ENCODE measurements around the gene GPC1. TPM values are rescaled to one million over a fixed set of nuclear protein-coding genes. Genes with fewer than 3 reads are reported as not detected.

Gene GPC1
- polyA plus RNA-seq, 1 experiment = 126 TPM

DNA sequence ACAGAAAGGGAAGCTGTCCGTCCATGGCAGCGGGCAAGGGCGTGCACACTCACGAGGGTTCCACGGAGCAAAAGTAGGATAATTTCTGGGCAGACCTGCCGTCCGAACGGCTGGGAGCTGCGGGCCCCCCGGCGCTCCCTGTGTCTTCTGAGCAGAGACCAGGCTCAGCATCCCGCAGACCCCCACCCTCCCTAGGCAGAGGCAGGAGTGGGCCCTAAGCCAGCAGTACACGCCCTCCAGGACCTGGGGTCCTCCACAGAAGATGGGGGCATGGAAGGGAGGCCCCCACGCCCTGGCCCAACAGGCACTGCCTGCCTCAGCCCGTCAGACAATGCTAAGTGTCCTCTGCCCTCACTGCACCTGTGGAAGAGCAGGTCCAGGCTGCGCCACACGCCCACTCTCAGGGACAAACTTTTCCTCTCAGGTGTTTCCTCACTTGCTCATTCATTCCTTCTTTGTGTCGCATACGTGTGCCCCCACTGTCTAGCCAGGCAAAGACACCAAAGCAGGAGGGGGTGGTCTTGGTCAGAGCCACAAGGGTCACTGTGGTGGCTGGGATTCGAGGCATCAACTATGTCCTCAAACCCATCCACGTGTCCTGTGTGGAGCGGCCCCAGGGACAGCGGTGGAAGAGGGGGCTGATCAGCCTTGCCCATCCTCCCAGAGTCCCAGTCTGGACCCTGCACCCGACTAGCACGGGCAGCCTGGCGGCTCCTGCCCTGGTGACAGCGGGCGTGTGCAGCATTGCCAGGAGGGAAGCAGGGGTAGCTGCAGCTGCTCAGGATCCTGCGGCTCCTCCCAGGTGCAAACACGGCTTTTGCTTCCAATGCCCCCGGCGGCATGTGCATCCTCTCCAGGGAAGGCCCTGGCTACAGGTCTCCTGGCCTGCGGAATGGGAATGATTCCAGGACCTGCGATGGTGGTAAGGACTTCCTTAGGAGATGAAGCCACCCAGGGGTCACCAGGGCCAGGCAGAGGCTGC lies 2.4 kb upstream of the GPC1 start:
- no peak overlapping the region for H3K4me3 ChIP-seq (ENCODE audit: low read depth, low read length)
- CTCF ChIA-PET = interaction anchor here (0.6 kb wide), 1 partner anchor 185 kb away, joined by 3 read pairs; no protein-coding TSS in a partner anchor
- H3K27me3 ChIP-seq (ENCODE audit: control insufficient read depth, insufficient read depth, low read length) = no peaks in the 10 kb centered on the region
- H3K36me3 ChIP-seq (ENCODE audit: control insufficient read depth, insufficient read depth, low read length) = no peaks in the 10 kb centered on the region
- no peak for DNase-seq (ENCODE audit: low read depth)
- POLR2A ChIA-PET = no interaction called here
- TF ChIP-seq, protein P1, sequence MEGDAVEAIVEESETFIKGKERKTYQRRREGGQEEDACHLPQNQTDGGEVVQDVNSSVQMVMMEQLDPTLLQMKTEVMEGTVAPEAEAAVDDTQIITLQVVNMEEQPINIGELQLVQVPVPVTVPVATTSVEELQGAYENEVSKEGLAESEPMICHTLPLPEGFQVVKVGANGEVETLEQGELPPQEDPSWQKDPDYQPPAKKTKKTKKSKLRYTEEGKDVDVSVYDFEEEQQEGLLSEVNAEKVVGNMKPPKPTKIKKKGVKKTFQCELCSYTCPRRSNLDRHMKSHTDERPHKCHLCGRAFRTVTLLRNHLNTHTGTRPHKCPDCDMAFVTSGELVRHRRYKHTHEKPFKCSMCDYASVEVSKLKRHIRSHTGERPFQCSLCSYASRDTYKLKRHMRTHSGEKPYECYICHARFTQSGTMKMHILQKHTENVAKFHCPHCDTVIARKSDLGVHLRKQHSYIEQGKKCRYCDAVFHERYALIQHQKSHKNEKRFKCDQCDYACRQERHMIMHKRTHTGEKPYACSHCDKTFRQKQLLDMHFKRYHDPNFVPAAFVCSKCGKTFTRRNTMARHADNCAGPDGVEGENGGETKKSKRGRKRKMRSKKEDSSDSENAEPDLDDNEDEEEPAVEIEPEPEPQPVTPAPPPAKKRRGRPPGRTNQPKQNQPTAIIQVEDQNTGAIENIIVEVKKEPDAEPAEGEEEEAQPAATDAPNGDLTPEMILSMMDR (IDR thresholded peaks at IDR 0.05; ENCODE audit: insufficient read depth, low read depth, low read length) = no peak

DNA sequence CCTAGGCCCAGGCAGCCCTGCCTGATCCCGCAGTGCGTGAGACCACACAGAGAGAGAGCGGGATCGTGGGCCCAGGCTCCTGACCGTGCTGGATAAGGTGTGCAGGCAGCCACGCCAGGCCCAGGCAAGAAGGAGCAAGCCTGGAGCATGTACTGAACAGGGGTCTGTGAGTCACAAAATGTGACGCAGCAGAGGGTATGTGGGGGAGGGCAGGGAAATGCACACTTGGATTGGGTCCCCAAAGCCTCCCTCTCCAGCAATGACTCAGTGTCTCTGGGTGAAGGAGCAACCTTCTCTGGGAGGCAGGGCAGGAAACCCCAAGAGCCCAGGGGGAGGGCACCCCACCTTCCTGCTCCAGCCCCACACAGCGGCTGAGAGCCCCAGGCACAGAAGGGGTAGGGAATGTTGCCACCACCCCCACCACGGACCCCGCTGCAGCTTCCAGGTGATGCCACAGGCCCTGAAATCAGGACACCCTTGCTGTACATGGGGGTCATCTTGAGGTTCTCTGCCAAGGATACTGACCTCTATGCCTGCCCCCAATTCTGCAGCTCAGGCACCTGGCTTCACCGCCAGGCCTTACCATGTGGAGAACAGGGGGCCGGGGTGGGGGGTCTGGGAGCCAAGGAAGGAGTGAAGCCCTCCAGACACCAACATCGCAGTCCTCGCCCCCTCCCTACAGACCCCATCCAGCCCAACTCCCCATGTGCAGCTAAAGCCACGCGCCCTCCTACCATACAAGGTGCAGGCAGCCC lies 1.3 kb upstream of the GPC1 start:
- peak; percentile 86 for DNase-seq (ENCODE audit: low read depth)
- no peaks in the 10 kb centered on the region; the same call in 1 of the 2 replicates for H3K36me3 ChIP-seq (ENCODE audit: control insufficient read depth, insufficient read depth, low read length)
- ChIA-PET POLR2A (interaction anchor here (0.6 kb wide), 1 partner anchor 206 kb away, joined by 4 read pairs; no protein-coding TSS in a partner anchor), CTCF (interaction anchor here (0.6 to 3.4 kb wide), 2 partner anchors 186 to 201 kb away, joined by 3 to 50 read pairs; no protein-coding TSS in a partner anchor)
- H3K4me3 ChIP-seq (ENCODE audit: low read depth, low read length) = peak overlapping the region; percentile 70
- no peaks in the 10 kb centered on the region for H3K27me3 ChIP-seq (ENCODE audit: control insufficient read depth, insufficient read depth, low read length)
- TF ChIP-seq, protein P1 (IDR thresholded peaks at IDR 0.05; ENCODE audit: insufficient read depth, low read depth, low read length) = no peak

DNA sequence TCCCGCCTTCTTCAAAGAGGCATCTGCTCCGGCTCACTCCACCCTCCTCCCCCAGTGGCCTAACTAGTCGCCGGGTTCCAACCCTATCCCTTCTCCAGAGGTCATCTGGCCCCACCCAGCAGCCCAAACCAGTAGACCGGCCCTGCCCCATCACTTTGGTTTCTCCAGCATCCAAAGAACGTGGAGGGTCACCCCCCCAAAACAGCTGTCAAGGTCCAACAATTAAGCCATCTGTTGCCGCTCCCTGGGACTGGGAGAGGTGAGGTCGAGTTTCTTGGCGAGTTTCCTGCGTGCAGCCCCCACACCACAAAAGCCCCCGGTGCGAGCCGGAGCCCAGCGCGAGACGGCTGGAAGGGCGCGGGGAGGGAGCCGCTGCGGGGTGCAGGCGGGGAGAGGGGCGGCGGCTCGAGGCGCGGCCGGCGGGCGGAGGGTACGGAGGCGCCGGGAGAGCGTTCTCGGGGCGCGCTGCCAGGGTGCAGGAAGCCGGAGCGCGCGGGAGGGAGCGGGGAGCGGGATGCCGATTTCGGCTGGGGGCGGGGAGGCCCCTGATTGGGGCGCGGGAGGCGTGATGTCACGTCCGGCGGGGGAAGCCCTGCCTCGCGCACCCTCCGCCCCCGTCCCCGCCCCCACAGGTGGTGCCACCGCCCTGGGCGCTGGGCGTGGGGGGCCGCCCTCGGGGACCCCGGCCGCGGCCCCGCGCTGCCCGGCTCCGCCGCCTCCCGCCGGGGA lies 571 bp upstream of the GPC1 start:
- TF ChIP-seq, protein P1 (IDR thresholded peaks at IDR 0.05; ENCODE audit: insufficient read depth, low read depth, low read length) = no peak
- DNase-seq (ENCODE audit: low read depth) = peak; percentile 26
- Histone ChIP-seq H3K27me3 (ENCODE audit: control insufficient read depth, insufficient read depth, low read length) (no peaks in the 10 kb centered on the region), H3K4me3 (ENCODE audit: low read depth, low read length) (peak overlapping the region; percentile 70), H3K36me3 (ENCODE audit: control insufficient read depth, insufficient read depth, low read length) (peaks cover 3% of the 10 kb centered on the region)
- POLR2A ChIA-PET = interaction anchor here (0.6 kb wide), 1 partner anchor 126 kb away, joined by 4 read pairs; no protein-coding TSS in a partner anchor
- CTCF ChIA-PET = interaction anchor here (2.0 to 3.4 kb wide), 2 partner anchors 202 to 207 kb away, joined by 10 to 50 read pairs; no protein-coding TSS in a partner anchor

DNA sequence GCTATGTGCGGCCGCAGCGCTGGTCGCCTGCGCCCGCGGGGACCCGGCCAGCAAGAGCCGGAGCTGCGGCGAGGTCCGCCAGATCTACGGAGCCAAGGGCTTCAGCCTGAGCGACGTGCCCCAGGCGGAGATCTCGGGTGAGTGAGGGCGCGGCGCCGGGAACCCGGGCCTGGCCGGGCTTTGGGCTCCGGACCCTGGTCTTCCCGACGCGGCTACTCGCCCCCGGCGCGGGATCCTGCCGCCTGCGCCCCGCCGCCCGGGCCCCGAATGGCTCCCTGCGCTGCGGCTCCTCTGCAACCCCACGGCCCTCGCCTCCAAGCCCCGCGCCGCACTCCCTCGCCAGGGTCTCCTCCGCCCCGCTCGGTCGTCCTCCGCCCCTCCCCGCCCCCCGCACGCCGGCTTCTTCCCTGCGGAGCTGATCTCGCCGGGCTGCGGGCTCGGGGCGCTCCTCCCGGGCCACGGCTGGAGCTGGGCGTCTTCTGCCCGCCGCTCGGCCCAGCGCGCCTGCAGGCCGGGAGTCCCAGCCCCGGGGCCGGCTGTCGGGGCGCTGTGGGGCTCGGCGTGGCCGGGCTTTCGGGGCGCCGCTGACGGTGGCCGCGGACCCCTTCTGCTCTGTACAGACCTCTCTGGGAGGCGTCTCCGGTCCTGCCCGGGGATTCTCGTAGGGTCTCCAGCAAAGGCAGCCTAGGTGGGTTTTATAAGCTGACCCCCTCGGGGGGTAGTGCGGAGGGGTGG lies 652 bp downstream of the GPC1 start:
- POLR2A ChIA-PET = interaction anchor here (0.6 kb wide), 1 partner anchor 66 kb away, joined by 12 read pairs; no protein-coding TSS in a partner anchor
- no peak for DNase-seq (ENCODE audit: low read depth)
- H3K4me3 ChIP-seq (ENCODE audit: low read depth, low read length) = peak overlapping the region; percentile 70
- H3K36me3 ChIP-seq (ENCODE audit: control insufficient read depth, insufficient read depth, low read length) = peaks cover 7% of the 10 kb centered on the region
- H3K27me3 ChIP-seq (ENCODE audit: control insufficient read depth, insufficient read depth, low read length) = no peaks in the 10 kb centered on the region
- TF ChIP-seq, protein P1 (IDR thresholded peaks at IDR 0.05; ENCODE audit: insufficient read depth, low read depth, low read length) = no peak
- CTCF ChIA-PET = interaction anchor here (0.8 to 3.4 kb wide), 10 partner anchors 9 to 286 kb away, joined by 3 to 50 read pairs (median 4); no protein-coding TSS in a partner anchor

Data from BJ (cell line).